Measurements from ENCODE around the gene VWDE.

VWDE gene

GRCh38 chr7:12434012-12434642 lies 30.5 kb upstream of the VWDE start:
- no peak for TF ChIP-seq SP1 (IDR thresholded peaks at IDR 0.05)
- TF ChIP-seq ELF4 (IDR thresholded peaks at IDR 0.05): no peak
- TF ChIP-seq, protein P1, sequence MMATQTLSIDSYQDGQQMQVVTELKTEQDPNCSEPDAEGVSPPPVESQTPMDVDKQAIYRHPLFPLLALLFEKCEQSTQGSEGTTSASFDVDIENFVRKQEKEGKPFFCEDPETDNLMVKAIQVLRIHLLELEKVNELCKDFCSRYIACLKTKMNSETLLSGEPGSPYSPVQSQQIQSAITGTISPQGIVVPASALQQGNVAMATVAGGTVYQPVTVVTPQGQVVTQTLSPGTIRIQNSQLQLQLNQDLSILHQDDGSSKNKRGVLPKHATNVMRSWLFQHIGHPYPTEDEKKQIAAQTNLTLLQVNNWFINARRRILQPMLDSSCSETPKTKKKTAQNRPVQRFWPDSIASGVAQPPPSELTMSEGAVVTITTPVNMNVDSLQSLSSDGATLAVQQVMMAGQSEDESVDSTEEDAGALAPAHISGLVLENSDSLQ (IDR thresholded peaks at IDR 0.05): no peak
- TF ChIP-seq FOXA1 (IDR thresholded peaks at IDR 0.05): no peak
- TF ChIP-seq LEF1 (IDR thresholded peaks at IDR 0.05; ENCODE audit: borderline replicate concordance): no peak
- TF ChIP-seq TARDBP (IDR thresholded peaks at IDR 0.05): no peak
- TF ChIP-seq L3MBTL2 (conservative IDR thresholded peaks at IDR 0.05): no peak
- no peak for TF ChIP-seq NFRKB (IDR thresholded peaks at IDR 0.05)
- TF ChIP-seq CTBP1 (IDR thresholded peaks at IDR 0.05; ENCODE audit: borderline replicate concordance): no peak
- no peak for TF ChIP-seq FOXK2 (IDR thresholded peaks at IDR 0.05)
- no peak for TF ChIP-seq ZNF384 (IDR thresholded peaks at IDR 0.05)
- TF ChIP-seq FOXM1 (IDR thresholded peaks at IDR 0.05; ENCODE audit: borderline replicate concordance): no peak
- TF ChIP-seq ARNT (IDR thresholded peaks at IDR 0.05): no peak
- no peak for TF ChIP-seq SUZ12 (IDR thresholded peaks at IDR 0.05)
- TF ChIP-seq HDGF (IDR thresholded peaks at IDR 0.05; ENCODE audit: borderline replicate concordance): no peak
- TF ChIP-seq BHLHE40 (IDR thresholded peaks at IDR 0.05; ENCODE audit: borderline replicate concordance): no peak
- no peak for DNase-seq (ENCODE audit: extremely low spot score)
- ChIA-PET CTCF (interaction anchor here (0.8 to 1.6 kb wide), 4 partner anchors 15 to 56 kb away, joined by 3 to 9 read pairs (median 6); partner anchors contain the start of gene VWDE), POLR2A (no interaction called here)

DNA sequence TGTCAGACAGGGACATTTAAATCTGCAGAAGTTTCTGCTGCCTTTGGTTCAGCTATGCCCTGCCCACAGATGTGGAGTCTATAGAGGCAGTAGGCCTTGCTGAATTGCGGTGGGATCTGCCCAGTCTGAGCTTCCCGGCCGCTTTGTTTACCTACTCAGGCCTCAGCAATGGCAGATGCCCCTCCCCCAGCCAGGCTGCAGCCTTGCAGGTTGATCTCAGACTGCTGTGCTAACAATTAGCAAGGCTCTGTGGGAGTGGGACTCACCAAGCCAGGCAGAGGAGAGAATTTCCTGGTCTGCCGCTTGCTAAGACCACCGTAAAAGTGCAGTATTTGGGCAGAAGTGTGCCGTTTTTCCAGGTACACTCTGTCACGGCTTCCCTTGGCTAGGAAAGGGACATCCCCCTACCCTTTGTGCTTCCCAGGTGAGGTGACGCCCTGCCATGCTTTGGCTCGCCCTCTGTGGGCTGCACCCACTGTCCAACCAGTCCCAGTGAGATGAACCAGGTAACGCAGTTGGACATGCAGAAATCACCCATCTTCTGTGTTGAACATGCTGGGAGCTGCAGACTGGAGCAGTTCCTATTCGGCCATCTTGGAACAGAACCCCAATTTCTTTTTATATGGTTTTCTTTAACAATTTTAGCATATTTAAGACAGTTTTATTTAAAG lies 28.4 kb upstream of the VWDE start:
- DNase-seq (ENCODE audit: extremely low spot score): no peak
- TF ChIP-seq, protein P1 (IDR thresholded peaks at IDR 0.05): no peak
- TF ChIP-seq L3MBTL2 (conservative IDR thresholded peaks at IDR 0.05) (no peak), BHLHE40 (IDR thresholded peaks at IDR 0.05; ENCODE audit: borderline replicate concordance) (no peak), HDGF (IDR thresholded peaks at IDR 0.05; ENCODE audit: borderline replicate concordance) (no peak), SUZ12 (IDR thresholded peaks at IDR 0.05) (no peak), FOXA1 (IDR thresholded peaks at IDR 0.05) (no peak), ELF4 (IDR thresholded peaks at IDR 0.05) (no peak), SP1 (IDR thresholded peaks at IDR 0.05) (no peak), ARNT (IDR thresholded peaks at IDR 0.05) (no peak), NFRKB (IDR thresholded peaks at IDR 0.05) (no peak), TARDBP (IDR thresholded peaks at IDR 0.05) (no peak), FOXM1 (IDR thresholded peaks at IDR 0.05; ENCODE audit: borderline replicate concordance) (no peak), LEF1 (IDR thresholded peaks at IDR 0.05; ENCODE audit: borderline replicate concordance) (no peak), CTBP1 (IDR thresholded peaks at IDR 0.05; ENCODE audit: borderline replicate concordance) (no peak), ZNF384 (IDR thresholded peaks at IDR 0.05) (no peak), FOXK2 (IDR thresholded peaks at IDR 0.05) (no peak)
- POLR2A ChIA-PET: no interaction called here
- CTCF ChIA-PET: no interaction called here

DNA sequence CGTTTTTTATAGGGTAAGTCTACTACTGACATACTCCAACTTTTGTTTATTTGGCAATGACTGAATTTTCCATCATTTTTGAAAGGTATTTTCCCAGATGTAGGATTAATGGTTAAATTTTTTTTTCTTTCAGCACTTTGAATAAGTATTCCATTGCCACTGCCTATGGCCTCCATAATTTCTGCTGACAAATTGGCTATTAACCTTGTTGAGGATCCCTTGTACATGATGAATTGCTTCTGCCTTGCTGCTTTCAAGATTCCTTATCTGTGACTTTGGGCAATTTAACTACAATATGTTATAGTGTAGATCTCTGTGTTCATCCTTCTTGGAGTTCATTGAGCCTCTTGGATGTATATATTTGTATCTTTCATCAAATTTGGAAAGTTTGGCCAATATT lies 21.6 kb upstream of the VWDE start:
- POLR2A ChIA-PET: no interaction called here
- CTCF ChIA-PET: no interaction called here
- no peak for TF ChIP-seq ELF4 (IDR thresholded peaks at IDR 0.05)
- TF ChIP-seq L3MBTL2 (conservative IDR thresholded peaks at IDR 0.05): no peak
- no peak for TF ChIP-seq HDGF (IDR thresholded peaks at IDR 0.05; ENCODE audit: borderline replicate concordance)
- TF ChIP-seq NFRKB (IDR thresholded peaks at IDR 0.05): no peak
- TF ChIP-seq BHLHE40 (IDR thresholded peaks at IDR 0.05; ENCODE audit: borderline replicate concordance): no peak
- TF ChIP-seq SP1 (IDR thresholded peaks at IDR 0.05): no peak
- no peak for TF ChIP-seq FOXK2 (IDR thresholded peaks at IDR 0.05)
- no peak for TF ChIP-seq ARNT (IDR thresholded peaks at IDR 0.05)
- TF ChIP-seq LEF1 (IDR thresholded peaks at IDR 0.05; ENCODE audit: borderline replicate concordance): no peak
- TF ChIP-seq, protein P1 (IDR thresholded peaks at IDR 0.05): no peak
- TF ChIP-seq ZNF384 (IDR thresholded peaks at IDR 0.05): no peak
- no peak for TF ChIP-seq TARDBP (IDR thresholded peaks at IDR 0.05)
- no peak for TF ChIP-seq FOXA1 (IDR thresholded peaks at IDR 0.05)
- no peak for TF ChIP-seq SUZ12 (IDR thresholded peaks at IDR 0.05)
- TF ChIP-seq FOXM1 (IDR thresholded peaks at IDR 0.05; ENCODE audit: borderline replicate concordance): no peak
- no peak for TF ChIP-seq CTBP1 (IDR thresholded peaks at IDR 0.05; ENCODE audit: borderline replicate concordance)
- no peak for DNase-seq (ENCODE audit: extremely low spot score)

GRCh38 chr7:12423997-12424745 lies 20.5 kb upstream of the VWDE start:
- TF ChIP-seq L3MBTL2 (conservative IDR thresholded peaks at IDR 0.05) (no peak), ZNF384 (IDR thresholded peaks at IDR 0.05) (no peak), NFRKB (IDR thresholded peaks at IDR 0.05) (no peak), ARNT (IDR thresholded peaks at IDR 0.05) (no peak), ELF4 (IDR thresholded peaks at IDR 0.05) (no peak), SP1 (IDR thresholded peaks at IDR 0.05) (no peak), TARDBP (IDR thresholded peaks at IDR 0.05) (no peak), FOXM1 (IDR thresholded peaks at IDR 0.05; ENCODE audit: borderline replicate concordance) (no peak), LEF1 (IDR thresholded peaks at IDR 0.05; ENCODE audit: borderline replicate concordance) (no peak), FOXK2 (IDR thresholded peaks at IDR 0.05) (no peak), FOXA1 (IDR thresholded peaks at IDR 0.05) (no peak), BHLHE40 (IDR thresholded peaks at IDR 0.05; ENCODE audit: borderline replicate concordance) (no peak)
- TF ChIP-seq, protein P1 (IDR thresholded peaks at IDR 0.05): no peak
- CTCF ChIA-PET: no interaction called here
- DNase-seq (ENCODE audit: extremely low spot score): no peak
- POLR2A ChIA-PET: no interaction called here

Data from HEK293T (cell line).